Activated CD8-positive, alpha-beta memory T cell treated with anti-CD3 and anti-CD28 coated beads, Interleukin-2, amount 50 U/mL, for 4 hours (primary cell): ENCODE data around the gene KLHL35.

ENCODE experiments used
- DNase-seq: peaks from one replicate; pipeline ENCODE4 v3.0.0-alpha.2; 2020

The KLHL35 gene

GRCh38 chr11:75440960-75441803 is 8.2 kb upstream of the KLHL35 start:
- no peak for DNase-seq

GRCh38 chr11:75439495-75440120 is 6.6 kb upstream of the KLHL35 start:
- DNase-seq = no peak

- DNase-seq = no peak
Observed at GRCh38 chr11:75439026-75439425, 6.0 kb upstream of the KLHL35 start.

GRCh38 chr11:75437966-75438659 is 5.1 kb upstream of the KLHL35 start:
- no peak for DNase-seq

- DNase-seq = no peak
Observed at GRCh38 chr11:75436806-75437205, 3.8 kb upstream of the KLHL35 start.

- DNase-seq = no peak
Observed at GRCh38 chr11:75435571-75435925, 2.5 kb upstream of the KLHL35 start.

GRCh38 chr11:75434886-75435570 is 2.0 kb upstream of the KLHL35 start:
- DNase-seq = no peak

GRCh38 chr11:75434051-75434450 is 1.0 kb upstream of the KLHL35 start:
- DNase-seq = no peak

- DNase-seq = no peak
Observed at GRCh38 chr11:75433443-75433842, 440 bp upstream of the KLHL35 start.

GRCh38 chr11:75431533-75432525 is 1.2 kb downstream of the KLHL35 start:
- no peak for DNase-seq

GRCh38 chr11:75430714-75431532 is 2.1 kb downstream of the KLHL35 start:
- no peak for DNase-seq

- DNase-seq = peak; percentile 62
Observed at GRCh38 chr11:75429902-75430713, 2.9 kb downstream of the KLHL35 start.

- no peak for DNase-seq
Observed at GRCh38 chr11:75429641-75429901, 3.4 kb downstream of the KLHL35 start.

GRCh38 chr11:75428989-75429640 is 3.9 kb downstream of the KLHL35 start:
- no peak for DNase-seq

GRCh38 chr11:75428281-75428724 is 4.7 kb downstream of the KLHL35 start:
- peak; percentile 53 for DNase-seq

GRCh38 chr11:75427181-75427580 is 5.8 kb downstream of the KLHL35 start:
- no peak for DNase-seq

GRCh38 chr11:75426720-75427086 is 6.3 kb downstream of the KLHL35 start:
- DNase-seq = no peak

GRCh38 chr11:75425422-75425821 is 7.6 kb downstream of the KLHL35 start:
- no peak for DNase-seq

GRCh38 chr11:75424396-75424795 is 8.6 kb downstream of the KLHL35 start:
- DNase-seq = no peak

- no peak for DNase-seq
Observed at GRCh38 chr11:75423721-75424120, 9.3 kb downstream of the KLHL35 start.
